HG02642 (cell line): Measurements from ENCODE around the gene LPCAT2.

Experiments
- ATAC-seq: cut with Tn5 transposase; IDR thresholded peaks from one replicate; pipeline ENCODE4 v1.9.1; 2021; ENCODE audit warnings: mild to moderate bottlenecking; ENCODE audit not compliant: unreplicated experiment, poor library complexity

The LPCAT2 gene

GRCh38 chr16:55508941-55509931, at the start of gene LPCAT2:
TSS of gene LPCAT2 (plus strand) at chr16:55509072. CDS start at chr16:55509182, 110 bp downstream.
- no peak for ATAC-seq

- ATAC-seq = no peak
Measured at GRCh38 chr16:55462241-55462640, 46.6 kb upstream of the LPCAT2 start.

GRCh38 chr16:55464375-55464774, 44.5 kb upstream of the LPCAT2 start:
- no peak for ATAC-seq

GRCh38 chr16:55465077-55465896, 43.6 kb upstream of the LPCAT2 start:
- ATAC-seq = peak; percentile 89

- no peak for ATAC-seq
Measured at GRCh38 chr16:55466209-55466608, 42.7 kb upstream of the LPCAT2 start.

- no peak for ATAC-seq
Measured at GRCh38 chr16:55467898-55468297, 41.0 kb upstream of the LPCAT2 start.

- no peak for ATAC-seq
Measured at GRCh38 chr16:55468352-55468990, 40.4 kb upstream of the LPCAT2 start.

GRCh38 chr16:55469821-55470532, 38.9 kb upstream of the LPCAT2 start:
- no peak for ATAC-seq

- no peak for ATAC-seq
Measured at GRCh38 chr16:55470533-55471371, 38.1 kb upstream of the LPCAT2 start.

GRCh38 chr16:55471448-55472097, 37.3 kb upstream of the LPCAT2 start:
- peak; percentile 48 for ATAC-seq

- no peak for ATAC-seq
Measured at GRCh38 chr16:55473587-55473986, 35.3 kb upstream of the LPCAT2 start.

GRCh38 chr16:55474821-55475220, 34.1 kb upstream of the LPCAT2 start:
- ATAC-seq = no peak

GRCh38 chr16:55475919-55476318, 33.0 kb upstream of the LPCAT2 start:
- no peak for ATAC-seq

- ATAC-seq = no peak
Measured at GRCh38 chr16:55476625-55477533, 32.0 kb upstream of the LPCAT2 start.

- ATAC-seq = no peak
Measured at GRCh38 chr16:55477736-55478135, 31.1 kb upstream of the LPCAT2 start.

- no peak for ATAC-seq
Measured at GRCh38 chr16:55478827-55479429, 29.9 kb upstream of the LPCAT2 start, which contains the start of gene MMP2. TSS of gene MMP2 (plus strand) at chr16:55479198. CDS start at chr16:55479480, 282 bp downstream.
